ENCODE results near the gene SCN2A.

Gene SCN2A

GRCh38 chr2:165239230-165239629, at the start of gene SCN2A:
Gene SCN2A, plus strand, starts transcription at chr2:165239414. Its CDS starts 56,410 bp downstream, at chr2:165295824.
- Histone ChIP-seq H3K27ac (no peak within 1 kb of the TSS), H3K4me3 (no peak within 1 kb of the TSS)

DNA sequence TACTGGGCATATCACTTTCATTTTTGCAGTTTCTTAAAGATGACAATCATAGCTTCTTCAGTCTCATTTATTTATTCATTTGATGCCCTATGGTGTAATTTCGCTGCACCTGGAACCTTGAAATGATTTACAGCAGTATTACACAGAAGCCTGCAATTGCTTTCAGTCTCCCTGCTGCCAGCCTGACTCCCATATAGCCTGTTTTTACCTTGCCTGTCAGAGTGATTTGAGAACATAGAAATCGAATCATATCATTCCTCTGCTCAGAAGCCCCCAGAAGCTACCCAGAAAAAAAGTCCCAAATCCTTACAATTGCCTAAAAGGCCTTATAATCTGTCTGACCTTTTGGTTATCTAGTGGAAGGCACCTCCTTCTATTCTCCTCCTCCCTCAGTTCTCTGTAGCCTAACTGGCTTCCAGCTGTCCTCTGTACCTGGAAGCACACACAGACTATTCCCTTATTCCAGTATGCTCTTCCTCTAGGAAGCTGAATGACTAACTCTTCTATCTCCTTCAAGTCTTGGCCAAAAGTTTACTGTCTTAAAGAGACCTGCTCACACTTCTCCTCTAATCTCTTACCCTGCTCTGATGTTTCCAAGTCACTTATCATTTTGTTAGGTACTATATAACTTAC, 48.0 kb upstream of the SCN2A start:
- H3K27ac ChIP-seq: no peak overlapping the region
- no peak overlapping the region for H3K4me3 ChIP-seq

DNA sequence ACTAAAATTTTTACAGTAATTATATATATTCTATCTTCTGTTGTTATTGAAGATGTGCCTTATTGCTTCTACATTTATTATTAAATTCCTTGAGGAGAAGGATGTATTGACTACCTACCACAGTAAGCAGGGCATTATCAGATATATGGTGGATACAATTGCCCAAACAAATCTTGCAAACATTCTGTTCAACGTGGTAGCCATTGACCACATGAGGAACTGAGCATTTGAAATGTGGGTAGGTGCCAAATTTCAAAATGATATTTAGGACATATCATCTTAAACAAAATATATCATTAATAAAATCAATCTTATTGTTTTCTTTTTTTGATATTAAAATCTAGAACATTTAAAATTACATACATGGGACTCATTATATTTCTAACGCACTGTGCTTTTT, 46.5 kb upstream of the SCN2A start:
- Histone ChIP-seq H3K4me3 (no peak overlapping the region), H3K27ac (no peak overlapping the region)

GRCh38 chr2:165193178-165193777, 45.9 kb upstream of the SCN2A start:
- Histone ChIP-seq H3K27ac (no peak overlapping the region), H3K4me3 (no peak overlapping the region)

GRCh38 chr2:165196411-165196810, 42.8 kb upstream of the SCN2A start:
- Histone ChIP-seq H3K4me3 (no peak overlapping the region), H3K27ac (no peak overlapping the region)

- H3K27ac ChIP-seq: no peak overlapping the region
These were observed 41.9 kb upstream of the SCN2A start for GRCh38 chr2:165197346-165197745.

DNA sequence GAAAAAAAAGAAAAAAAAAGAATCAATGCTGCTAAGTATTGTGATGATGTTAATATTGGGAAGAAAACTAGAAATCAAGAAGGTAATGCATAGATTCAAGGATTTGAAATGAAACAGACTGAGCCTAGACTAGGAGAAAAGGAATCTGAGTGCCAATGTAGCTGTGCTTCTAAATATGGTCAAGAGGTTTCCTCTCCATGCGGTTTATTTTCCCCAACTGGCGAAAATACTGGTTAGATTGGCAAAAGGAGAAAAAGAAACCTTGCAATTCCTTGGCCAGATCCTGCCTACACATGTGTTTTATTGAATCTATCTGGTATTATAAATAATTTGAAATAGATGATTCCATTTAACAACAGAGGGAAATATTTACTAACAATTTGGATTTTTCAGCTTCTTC, 41.0 kb upstream of the SCN2A start:
- no peak overlapping the region for H3K27ac ChIP-seq

More at GRCh38 chr2:165197346-165197745, 41.9 kb upstream of the SCN2A start:
- H3K4me3 ChIP-seq: no peak overlapping the region

DNA sequence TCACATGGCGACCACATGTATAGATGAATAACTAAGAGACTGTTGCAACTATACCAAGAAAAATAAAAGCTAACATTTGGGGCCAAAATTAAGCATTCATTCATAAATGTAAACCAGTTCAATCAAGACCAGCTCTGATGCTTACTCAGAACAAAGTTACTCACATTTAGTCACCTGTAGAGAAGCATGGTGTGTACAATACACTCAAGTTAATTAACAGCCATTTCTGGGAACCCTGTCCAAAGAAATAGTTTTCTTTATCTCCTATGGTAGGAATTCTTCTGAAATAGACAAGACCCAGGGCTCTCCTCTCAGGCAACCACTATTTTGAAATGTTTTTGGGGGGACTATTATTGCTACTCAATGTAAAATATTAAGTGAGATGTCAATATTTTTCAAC, 37.0 kb upstream of the SCN2A start:
- no peak overlapping the region for H3K27ac ChIP-seq
- no peak overlapping the region for H3K4me3 ChIP-seq

More for the DNA sequence above, 41.0 kb upstream of the SCN2A start:
- no peak overlapping the region for H3K4me3 ChIP-seq

DNA sequence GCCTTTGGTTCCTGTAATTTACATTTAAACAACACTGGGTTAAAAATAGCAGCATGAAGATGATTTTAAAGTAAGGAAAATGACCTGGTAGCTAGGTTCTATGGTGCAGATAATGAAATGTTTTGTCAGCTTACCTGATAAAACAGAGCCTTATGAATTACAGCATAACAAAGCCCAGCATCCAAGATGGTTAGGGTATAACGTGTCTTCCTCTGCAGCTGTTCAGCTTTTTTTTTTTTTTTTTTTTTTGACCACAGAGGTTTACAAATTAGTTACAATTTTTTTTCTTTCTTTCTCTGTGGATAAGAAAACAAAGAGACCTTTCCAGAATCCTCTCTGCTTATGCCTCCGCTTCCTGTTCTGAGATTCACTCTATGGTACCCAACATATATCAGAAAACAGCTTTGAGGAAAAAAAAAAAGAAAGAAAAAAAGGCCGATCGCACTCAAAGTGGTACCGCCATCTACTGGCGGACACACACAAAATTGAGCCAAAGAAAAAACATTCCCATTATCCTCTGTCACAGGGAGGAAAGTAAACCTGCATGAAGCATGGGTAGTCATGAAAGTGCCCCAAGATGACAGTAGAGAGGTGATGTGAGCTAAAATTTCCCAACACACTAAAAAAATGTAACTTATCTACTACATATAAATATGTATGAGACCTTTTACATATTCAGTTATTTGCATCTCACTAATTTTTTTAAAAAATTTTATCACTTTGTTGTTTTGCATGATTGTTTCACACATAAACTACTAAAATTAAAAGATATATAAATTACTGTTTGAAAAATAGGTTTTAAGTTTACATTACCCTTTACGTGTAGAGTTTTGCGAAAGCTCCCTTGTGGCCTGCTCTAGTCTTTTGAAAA, 35.3 kb upstream of the SCN2A start, which contains the start of gene SCN3A:
Gene SCN3A, minus strand, starts transcription at position 362 of the 871 bp plus-strand sequence. CDS start 27,656 bp downstream, outside the sequence.
- Histone ChIP-seq H3K27ac (no peak within 1 kb of the TSS), H3K4me3 (no peak within 1 kb of the TSS)

DNA sequence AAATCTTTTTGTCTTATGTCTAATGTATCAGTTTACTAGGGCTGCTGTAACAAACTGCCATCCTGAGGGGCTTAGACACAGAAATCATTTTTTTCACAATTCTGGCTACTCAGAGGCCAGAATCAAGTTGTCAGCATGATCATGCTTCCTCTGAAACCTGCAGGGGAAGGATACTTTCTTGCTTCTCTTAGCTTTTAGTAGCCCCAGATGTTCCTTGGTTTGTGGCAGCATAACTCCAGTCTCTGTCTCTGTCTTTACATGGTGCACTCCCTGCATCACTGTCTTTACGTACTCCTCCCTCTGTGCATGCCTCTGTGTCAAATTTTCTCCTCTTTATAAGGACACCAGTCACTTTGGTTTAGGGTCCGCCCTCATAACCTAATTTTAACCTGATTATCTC, 33.3 kb upstream of the SCN2A start:
- Histone ChIP-seq H3K4me3 (no peak overlapping the region), H3K27ac (no peak overlapping the region)

GRCh38 chr2:165208094-165208493, 31.1 kb upstream of the SCN2A start:
- Histone ChIP-seq H3K27ac (no peak overlapping the region), H3K4me3 (no peak overlapping the region)

- H3K27ac ChIP-seq: no peak overlapping the region
- no peak overlapping the region for H3K4me3 ChIP-seq
These were observed 25.1 kb upstream of the SCN2A start for GRCh38 chr2:165214093-165214492.

DNA sequence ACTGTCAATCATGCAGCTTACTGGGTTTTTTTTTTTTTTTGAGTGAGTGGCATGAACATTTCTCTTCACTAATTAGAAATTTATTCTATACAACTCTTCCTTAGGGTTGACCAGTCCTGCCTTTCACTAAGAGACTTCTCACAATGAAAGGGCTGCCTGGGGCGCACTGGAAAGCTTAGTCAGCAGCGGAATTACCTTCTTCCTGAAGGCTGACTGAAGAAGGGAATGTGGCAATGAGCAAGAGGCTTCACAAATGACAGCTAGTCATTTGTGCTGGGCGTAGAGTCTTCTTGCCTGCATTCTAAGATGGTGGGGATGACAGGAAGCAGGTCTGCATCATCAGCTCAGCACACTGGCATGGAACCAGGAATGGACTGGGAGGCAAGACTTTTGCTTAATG, 19.7 kb upstream of the SCN2A start:
- no peak overlapping the region for H3K27ac ChIP-seq
- no peak overlapping the region for H3K4me3 ChIP-seq

GRCh38 chr2:165224941-165225340, 14.3 kb upstream of the SCN2A start:
- H3K27ac ChIP-seq: no peak overlapping the region
- H3K4me3 ChIP-seq: no peak overlapping the region

- Histone ChIP-seq H3K27ac (no peak overlapping the region), H3K4me3 (no peak overlapping the region)
These were observed 11.6 kb upstream of the SCN2A start for GRCh38 chr2:165227571-165227970.

DNA sequence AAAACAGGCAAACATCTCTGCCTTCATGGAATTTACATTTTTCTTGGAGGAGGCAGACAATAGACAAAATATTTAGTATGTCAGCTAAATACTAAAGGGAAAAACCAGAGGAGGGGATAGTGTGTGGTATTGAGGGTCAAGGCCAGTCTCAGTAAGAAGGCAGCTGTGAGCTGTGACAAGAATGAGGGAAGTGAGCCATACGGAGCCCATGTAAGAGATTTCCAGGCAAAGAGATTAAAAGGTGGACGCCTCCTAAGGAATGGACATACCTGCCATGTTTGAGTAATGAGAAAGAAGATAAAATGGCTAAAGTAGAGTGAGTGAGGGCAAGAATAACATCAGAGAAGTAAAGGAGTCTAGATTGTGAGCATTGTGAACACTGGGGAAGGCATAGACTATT, 2.2 kb upstream of the SCN2A start:
- Histone ChIP-seq H3K27ac (no peak overlapping the region), H3K4me3 (no peak overlapping the region)

DNA sequence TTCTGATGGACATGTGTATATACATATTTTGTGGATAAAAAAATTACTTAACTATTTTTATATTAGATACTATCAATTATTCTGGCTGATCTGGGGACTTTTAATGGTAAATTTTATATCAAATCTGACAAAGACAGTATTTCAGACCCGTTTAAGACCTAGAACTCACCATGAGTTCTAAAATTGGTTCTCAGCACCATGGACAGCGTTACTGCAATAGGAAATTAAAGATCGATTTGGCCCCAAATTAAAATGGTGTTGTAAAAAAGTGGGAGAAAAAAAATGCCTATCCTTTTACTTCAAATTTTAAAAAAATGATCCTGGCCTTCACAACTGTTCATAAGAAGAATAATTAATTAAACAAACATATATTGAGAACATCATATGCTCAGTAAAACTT, 919 bp upstream of the SCN2A start:
- H3K4me3 ChIP-seq: no peak overlapping the region
- no peak overlapping the region for H3K27ac ChIP-seq

GRCh38 chr2:165239856-165240515, 772 bp downstream of the SCN2A start:
- Histone ChIP-seq H3K27ac (no peak overlapping the region), H3K4me3 (no peak overlapping the region)

DNA sequence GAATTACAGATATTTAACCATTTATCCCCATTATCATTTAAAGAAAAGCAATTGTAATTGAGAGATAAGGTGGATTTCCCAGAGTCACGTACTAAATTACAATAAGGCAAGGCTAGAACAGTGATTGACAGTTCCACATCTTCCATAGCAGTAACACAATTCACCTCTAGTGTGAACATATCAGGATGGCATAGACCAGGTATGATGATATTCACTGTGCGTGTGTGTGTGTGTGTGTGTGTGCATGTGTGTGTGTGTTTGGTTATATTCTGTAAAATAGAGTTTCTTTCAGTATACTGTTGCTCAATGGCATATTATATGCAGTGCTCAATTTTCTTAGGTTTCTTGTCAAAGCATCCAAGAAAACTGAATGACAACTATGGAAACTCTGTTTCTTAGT, 1.7 kb downstream of the SCN2A start:
- Histone ChIP-seq H3K27ac (no peak overlapping the region), H3K4me3 (no peak overlapping the region)

- Histone ChIP-seq H3K27ac (no peak overlapping the region), H3K4me3 (no peak overlapping the region)
These were observed 6.0 kb downstream of the SCN2A start for GRCh38 chr2:165245081-165245793.

Measured in skin epidermis (tissue), 12 donors.